SK-N-SH (cell line): ENCODE results near the gene TMEM185A.
"Not testable (repeated sequence)": the region's sequence is repeated elsewhere in the genome, so short reads cannot be mapped to it uniquely, and the experiment has no call there.

ENCODE experiments used
- CHD2 ChIP-seq: fragments of 150-350 bp; IDR thresholded peaks from 2 replicates; pipeline ENCODE4 v1.6.1; 2018; ENCODE audit warnings: low read length; ENCODE audit not compliant: partially characterized antibody
- EP300 ChIP-seq, 2 experiments: IDR thresholded peaks; 2 replicates each; pipeline versions ENCODE4 v1.4.0 to v1.6.1; 2012; ENCODE audit warnings: borderline replicate concordance in 1 of 2, low read depth in 1 of 2, low read length in 1 of 2
- GATA2 ChIP-seq: sonication (generic); formaldehyde crosslinking; IDR thresholded peaks from 2 replicates; pipeline ENCODE4 v1.5.0; 2020; ENCODE audit warnings: mild to moderate bottlenecking, missing genetic modification reagents
- MXI1 ChIP-seq: IDR thresholded peaks from 2 replicates; pipeline ENCODE4 v1.6.1; 2012; ENCODE audit warnings: mild to moderate bottlenecking, low read depth, low read length, improper control_type of control experiment
- RAD21 ChIP-seq: IDR thresholded peaks from 2 replicates; pipeline ENCODE4 v1.6.1; 2012; ENCODE audit warnings: mild to moderate bottlenecking, low read length
- REST ChIP-seq: IDR thresholded peaks from 2 replicates; pipeline ENCODE4 v1.6.1; 2012; ENCODE audit warnings: mild to moderate bottlenecking, low read depth, low read length, moderate library complexity
- TEAD4 ChIP-seq: IDR thresholded peaks from 2 replicates; pipeline ENCODE4 v1.4.0; 2012; ENCODE audit warnings: mild to moderate bottlenecking, borderline replicate concordance; ENCODE audit not compliant: insufficient read depth
- ZBTB33 ChIP-seq: IDR thresholded peaks from 2 replicates; pipeline ENCODE4 v1.4.0; 2012; ENCODE audit warnings: low read depth, borderline replicate concordance
- TF ChIP-seq, protein P1 (sequence below): fragments of 200-600 bp; sonication (generic); IDR thresholded peaks from 2 replicates; pipeline ENCODE4 v1.6.1; 2017; ENCODE audit warnings: antibody characterized with exemption, mild to moderate bottlenecking, moderate library complexity
- TF ChIP-seq, protein P2 (sequence below): IDR thresholded peaks from 2 replicates; pipeline ENCODE4 v1.4.0; 2012; ENCODE audit warnings: low read depth

GRCh38 chrX:149549701-149550100 is 81.9 kb downstream of the TMEM185A start, which contains the start of gene HSFX3:
- TF ChIP-seq, protein P1, sequence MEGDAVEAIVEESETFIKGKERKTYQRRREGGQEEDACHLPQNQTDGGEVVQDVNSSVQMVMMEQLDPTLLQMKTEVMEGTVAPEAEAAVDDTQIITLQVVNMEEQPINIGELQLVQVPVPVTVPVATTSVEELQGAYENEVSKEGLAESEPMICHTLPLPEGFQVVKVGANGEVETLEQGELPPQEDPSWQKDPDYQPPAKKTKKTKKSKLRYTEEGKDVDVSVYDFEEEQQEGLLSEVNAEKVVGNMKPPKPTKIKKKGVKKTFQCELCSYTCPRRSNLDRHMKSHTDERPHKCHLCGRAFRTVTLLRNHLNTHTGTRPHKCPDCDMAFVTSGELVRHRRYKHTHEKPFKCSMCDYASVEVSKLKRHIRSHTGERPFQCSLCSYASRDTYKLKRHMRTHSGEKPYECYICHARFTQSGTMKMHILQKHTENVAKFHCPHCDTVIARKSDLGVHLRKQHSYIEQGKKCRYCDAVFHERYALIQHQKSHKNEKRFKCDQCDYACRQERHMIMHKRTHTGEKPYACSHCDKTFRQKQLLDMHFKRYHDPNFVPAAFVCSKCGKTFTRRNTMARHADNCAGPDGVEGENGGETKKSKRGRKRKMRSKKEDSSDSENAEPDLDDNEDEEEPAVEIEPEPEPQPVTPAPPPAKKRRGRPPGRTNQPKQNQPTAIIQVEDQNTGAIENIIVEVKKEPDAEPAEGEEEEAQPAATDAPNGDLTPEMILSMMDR: not testable (repeated sequence)
- not testable (repeated sequence) for TF ChIP-seq ZBTB33; EP300 (IDR thresholded peaks at IDR 0.05; ENCODE audit: borderline replicate concordance in 1 of 2, low read depth in 1 of 2, low read length in 1 of 2); REST; GATA2 (CRISPR knock-in tag); RAD21; CHD2; TEAD4; MXI1
- TF ChIP-seq, protein P2, sequence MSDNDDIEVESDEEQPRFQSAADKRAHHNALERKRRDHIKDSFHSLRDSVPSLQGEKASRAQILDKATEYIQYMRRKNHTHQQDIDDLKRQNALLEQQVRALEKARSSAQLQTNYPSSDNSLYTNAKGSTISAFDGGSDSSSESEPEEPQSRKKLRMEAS: not testable (repeated sequence)
